Cerebellar nuclear complex (tissue), 1 donor: ENCODE data around the gene FLOT2.
"Not testable (repeated sequence)": the region's sequence is repeated elsewhere in the genome, so short reads cannot be mapped to it uniquely, and the experiment has no call there.

Experiments
- DNase-seq, 2 experiments: peaks; one replicate each; lab custom pipeline; 2025; lab: John Stamatoyannopoulos, UW

The FLOT2 gene

GRCh38 chr17:28916302-28916934 lies 18.9 kb upstream of the FLOT2 start:
- no peak for DNase-seq

DNA sequence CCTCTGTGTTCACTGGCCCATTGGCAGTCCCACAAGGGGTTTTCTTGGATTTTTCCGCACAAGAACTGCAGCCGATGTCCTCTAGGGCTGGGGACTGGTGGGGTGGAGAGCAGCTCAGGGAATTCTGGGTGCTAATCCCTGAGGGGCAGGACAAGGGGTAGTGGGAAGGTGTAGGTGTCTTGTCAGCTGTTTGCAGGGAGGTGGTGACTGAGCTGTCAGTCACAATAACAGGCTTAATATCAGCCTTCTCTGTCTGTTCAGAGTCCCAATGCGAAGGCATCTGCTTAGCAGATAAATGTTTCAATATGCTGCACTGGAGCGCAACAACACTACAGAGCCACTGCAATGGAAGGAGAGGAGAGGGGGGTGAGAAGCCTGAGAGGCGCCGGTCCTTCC lies 15.4 kb upstream of the FLOT2 start:
- no peak for DNase-seq

DNA sequence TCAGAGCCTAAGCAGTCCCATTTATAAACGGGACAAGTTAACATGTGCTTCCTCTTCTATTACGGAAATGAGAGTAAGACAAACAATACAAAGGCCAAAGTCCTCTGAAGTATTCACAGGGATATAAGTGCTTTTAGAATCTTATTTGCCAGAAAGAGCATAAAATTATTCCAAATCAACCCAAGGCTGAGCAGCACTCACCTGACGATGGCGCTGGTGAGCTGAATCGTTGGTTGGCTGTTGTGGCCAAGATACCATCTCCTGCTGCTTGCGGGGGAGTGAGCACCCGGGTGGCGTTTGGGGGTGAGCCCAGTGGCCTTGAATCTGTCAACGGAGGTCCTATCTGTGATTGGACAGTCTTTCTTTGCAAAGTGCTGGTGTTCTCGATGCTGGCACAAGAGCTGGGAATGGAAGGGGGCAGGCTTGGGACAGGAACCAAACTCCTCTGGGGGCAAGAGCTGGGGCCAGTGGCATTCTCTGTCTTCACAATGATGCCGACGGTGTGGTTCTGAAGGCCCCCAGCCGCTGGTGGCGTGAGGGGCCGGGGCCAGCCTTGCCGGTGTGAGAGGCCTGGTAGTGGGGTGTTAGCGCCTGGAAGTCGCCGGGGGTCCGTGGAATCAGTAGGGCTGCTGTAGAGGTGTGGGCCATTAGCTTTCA lies 14.9 kb upstream of the FLOT2 start:
- no peak for DNase-seq

DNA sequence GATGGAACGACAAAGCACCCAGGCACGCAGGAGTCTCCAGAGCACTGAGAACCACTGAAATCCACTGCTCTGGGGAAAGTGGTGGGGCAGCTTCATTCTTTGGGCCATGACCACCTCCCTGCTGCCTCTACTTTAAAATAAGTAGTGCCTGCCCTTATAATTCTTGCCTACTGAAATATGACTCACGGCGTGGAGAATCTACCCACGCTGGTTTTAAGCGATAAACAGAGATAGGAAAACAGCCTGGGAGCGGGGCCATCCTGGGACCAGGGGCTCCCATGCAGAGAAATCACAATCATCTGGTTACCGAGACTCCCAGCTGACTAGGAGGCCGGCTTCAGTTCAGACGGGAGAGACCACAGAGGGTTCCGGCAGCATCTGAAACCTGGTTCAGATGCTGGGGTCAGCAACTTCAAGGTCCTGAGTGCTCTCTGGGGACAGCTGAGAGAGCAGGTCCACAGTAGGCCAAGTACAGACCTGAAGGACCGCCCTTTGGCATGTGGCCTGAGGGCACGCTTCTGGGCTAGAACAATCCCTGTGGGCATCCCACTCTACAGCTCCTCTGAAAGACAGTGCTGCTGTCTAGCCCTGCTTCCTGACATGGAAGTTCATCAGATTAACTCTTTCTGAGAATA lies 14.0 kb upstream of the FLOT2 start:
- DNase-seq, result no peak

- no peak for DNase-seq
These were observed 13.0 kb upstream of the FLOT2 start for GRCh38 chr17:28910534-28910933.

DNA sequence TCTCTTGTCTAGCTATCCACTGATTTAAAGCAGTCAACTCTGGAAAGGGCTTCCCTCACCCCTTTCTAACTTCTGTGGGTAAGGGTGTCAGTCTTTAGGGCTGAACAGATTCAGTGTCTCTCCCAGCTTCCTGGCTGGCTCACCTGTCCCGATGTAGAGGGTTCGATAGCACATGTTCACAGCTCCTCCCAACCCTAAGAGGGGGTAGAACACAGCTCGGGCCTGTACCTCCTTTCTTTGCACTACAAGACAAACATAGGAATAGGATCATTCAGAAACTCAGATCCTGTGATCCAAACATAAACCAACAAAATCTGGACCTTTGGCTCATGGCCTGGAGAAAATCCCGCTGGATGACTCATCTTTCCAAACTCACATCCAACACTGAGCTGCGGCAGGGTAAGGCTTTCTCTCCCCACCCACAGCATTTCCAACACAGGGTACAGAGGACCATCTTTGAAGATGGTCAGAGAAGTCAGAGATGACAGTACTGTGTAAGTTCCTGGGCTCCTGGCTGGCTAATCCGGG lies 11.2 kb upstream of the FLOT2 start:
- DNase-seq, result no peak

GRCh38 chr17:28907709-28908475 lies 10.4 kb upstream of the FLOT2 start:
- DNase-seq, result no peak

DNA sequence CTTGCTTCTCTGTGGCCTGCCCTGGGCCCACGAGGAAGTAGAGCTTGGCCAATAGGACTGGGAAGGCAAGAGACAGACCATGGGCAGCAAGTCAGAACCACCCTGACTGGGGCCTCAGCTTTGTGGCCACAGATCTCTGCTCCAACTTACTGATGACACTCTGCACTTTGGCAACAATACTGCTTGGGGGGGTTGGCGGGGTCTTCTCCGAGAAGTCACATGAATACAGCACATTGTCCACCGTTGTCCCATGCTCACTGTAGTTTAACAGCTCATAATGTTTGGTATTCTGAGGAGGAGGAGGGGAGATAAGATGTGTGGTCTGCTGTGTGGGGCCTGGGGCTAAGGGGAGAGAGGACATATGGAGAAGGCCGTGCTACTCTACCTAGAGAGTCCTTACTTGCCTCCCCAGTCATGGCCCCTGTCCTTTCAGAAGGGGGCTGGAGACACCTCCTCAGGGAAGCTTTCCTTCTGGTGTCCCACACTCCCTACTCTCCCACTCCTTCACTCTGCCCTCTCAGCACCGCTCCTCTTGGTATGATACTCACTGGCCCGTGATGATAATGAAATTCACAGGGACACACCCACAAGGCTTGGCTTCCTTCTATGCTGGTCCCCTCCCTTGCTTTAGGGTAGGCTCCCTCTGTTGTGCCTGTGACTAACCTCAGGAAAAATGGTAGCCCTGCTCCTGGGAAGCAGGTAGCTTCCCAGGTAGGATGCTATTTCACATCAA lies 9.3 kb upstream of the FLOT2 start:
- no peak for DNase-seq

GRCh38 chr17:28906276-28906675 lies 8.7 kb upstream of the FLOT2 start:
- DNase-seq, result no peak

GRCh38 chr17:28904800-28905199 lies 7.3 kb upstream of the FLOT2 start:
- DNase-seq, result no peak

DNA sequence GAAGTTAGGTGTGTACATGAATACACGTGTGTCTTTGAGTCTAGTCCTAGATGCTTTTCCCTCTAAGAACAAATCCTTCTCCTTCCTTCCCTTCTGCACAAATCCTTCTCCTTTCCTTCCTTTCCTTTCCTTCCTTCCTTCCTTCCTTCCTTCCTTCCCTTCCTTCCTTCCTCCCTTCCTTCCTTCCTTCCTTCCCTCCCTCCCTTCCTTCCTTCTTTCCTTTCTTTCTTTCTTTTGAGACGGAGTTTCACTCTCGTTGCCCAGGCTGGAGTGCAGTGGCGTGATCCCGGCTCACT lies 6.0 kb upstream of the FLOT2 start:
- not testable (repeated sequence) for DNase-seq

DNA sequence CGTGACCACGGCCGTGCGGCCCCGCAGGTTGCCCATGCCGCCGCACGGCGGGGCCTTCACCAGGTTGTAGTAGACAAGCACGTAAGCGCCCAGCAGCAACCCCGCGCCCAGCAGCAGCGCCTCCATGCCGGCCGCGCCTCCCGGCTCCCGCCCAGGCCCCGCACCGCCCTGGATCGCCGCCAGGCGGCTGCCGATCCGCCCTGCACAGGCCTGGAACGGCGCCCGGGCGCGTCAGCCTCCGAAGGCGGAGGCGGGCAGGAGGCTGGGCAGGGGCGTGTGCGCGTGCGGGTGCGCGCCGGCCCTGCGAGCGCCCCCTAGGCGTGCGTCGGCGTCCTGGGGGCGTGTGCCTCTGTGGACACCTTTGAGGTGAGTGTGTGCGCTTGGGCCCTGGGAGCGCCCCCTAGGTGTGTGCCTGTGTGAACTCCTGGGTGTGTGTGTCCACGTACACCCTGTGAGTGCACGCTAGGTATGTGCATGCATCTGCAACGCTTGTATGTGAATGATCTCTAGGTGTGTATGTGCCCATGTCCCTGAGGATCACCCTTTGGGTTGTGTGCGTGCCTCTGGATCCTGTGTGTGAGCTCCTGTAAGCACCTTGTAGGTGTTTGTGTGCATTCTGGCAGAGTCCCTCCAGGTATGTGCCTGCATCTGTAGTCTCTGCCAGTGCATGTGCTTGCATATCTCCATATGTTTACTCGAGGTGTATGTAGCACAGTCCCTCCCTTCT lies 5.4 kb upstream of the FLOT2 start, which contains the start of gene DHRS13:
Gene DHRS13, minus strand, starts transcription at position 261 of the 727 bp plus-strand sequence. Its CDS starts 135 bp downstream, at position 126.
- peak; percentile 56 to 66 for DNase-seq

- DNase-seq, result no peak
These were observed 4.6 kb upstream of the FLOT2 start for GRCh38 chr17:28901866-28902818.

- DNase-seq, result peak in 1 of 2 experiments; percentile 11
These were observed 3.6 kb upstream of the FLOT2 start for GRCh38 chr17:28900986-28901726.

DNA sequence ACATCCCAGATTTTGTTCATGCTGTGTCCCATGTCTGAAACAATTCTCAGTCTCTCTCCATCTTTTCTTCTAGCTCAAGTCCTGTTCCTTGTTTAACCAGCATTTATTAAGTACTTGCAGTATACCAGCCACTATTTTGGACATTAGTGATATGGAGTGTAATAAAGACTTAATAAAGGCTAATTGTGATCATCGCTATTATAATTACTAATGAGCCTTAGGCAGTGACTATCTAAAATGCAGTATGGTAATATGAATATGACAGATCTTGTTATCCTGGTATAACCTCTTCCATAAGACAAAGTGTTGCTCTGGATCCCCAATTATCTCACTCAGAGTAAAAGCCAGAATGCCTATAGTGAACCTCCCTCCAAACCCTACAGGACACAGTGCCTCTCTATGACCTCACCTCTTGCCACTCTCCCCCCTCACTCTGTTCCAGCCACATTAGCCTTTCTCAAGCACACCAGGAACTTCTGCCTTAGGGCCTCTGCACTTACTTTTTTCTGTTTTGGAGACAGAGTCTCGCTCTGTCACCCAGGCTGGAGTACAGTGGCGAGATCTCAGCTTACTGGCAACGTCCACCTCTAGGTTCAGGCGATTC lies 1.8 kb upstream of the FLOT2 start:
- no peak for DNase-seq

- DNase-seq, result no peak
These were observed 1.0 kb upstream of the FLOT2 start for GRCh38 chr17:28898527-28898955.

DNA sequence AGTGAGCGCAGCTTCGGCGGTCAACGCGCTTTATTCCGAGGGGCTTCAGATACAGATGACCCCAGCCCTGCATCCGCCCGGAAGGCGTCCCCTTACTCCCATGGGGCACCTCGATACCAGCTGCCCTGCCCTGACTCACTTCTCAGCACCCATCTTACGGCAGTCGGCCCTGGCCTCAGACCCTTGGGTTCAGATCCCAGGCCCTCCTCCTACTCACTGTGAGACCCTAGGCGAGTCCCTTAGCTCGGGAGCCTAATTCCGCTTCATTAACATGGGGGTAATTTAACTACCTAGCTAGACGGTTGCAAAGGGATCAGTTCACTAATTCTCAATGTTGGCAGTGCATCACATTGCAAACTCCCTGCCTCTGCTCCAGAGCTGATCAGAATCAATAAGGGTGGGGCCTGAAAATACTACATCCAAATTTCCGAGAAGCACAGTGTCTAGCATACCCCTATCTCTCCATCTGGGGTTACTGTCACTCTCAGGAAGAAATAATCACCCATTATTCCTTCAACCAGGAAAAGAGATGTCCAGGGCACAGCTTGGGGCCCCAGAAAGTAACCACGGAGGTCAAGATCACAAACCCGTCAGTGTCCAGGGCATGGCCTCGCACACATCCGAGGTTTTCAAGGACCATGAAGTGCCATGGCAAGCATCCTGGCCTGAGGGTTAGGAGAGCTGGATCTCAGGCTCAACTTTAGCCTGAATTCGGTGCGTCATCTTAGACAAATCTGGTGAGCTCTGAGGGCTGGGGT lies 415 bp upstream of the FLOT2 start:
- DNase-seq, result no peak

- no peak for DNase-seq
These were observed 1.0 kb downstream of the FLOT2 start for GRCh38 chr17:28896491-28896883.
